NCI-H1930 (cell line): ENCODE results near the gene ZNF628.

Experiments
- DNase-seq, 2 experiments: peaks; one replicate each; lab custom pipeline; 2025; lab: John Stamatoyannopoulos, UW

ZNF628 gene

GRCh38 chr19:55465460-55466240 is 10.8 kb upstream of the ZNF628 start:
- DNase-seq: no peak

GRCh38 chr19:55466241-55466614 is 10.2 kb upstream of the ZNF628 start:
- DNase-seq: no peak

GRCh38 chr19:55467236-55468053 is 9.0 kb upstream of the ZNF628 start:
- peak in 1 of 2 experiments; percentile 58 for DNase-seq

GRCh38 chr19:55468054-55468393 is 8.4 kb upstream of the ZNF628 start:
- DNase-seq: no peak

GRCh38 chr19:55471266-55471665 is 5.2 kb upstream of the ZNF628 start:
- DNase-seq: no peak

- DNase-seq: no peak
Measured at GRCh38 chr19:55472463-55472862, 4.0 kb upstream of the ZNF628 start.

- DNase-seq: no peak
Measured at GRCh38 chr19:55473225-55474012, 3.0 kb upstream of the ZNF628 start.

GRCh38 chr19:55474269-55475265 is 1.9 kb upstream of the ZNF628 start:
- DNase-seq: no peak

GRCh38 chr19:55477905-55478304 is 1.5 kb downstream of the ZNF628 start:
- no peak for DNase-seq

- no peak for DNase-seq
Measured at GRCh38 chr19:55478364-55478763, 1.9 kb downstream of the ZNF628 start.

GRCh38 chr19:55479045-55479444 is 2.6 kb downstream of the ZNF628 start:
- no peak for DNase-seq

GRCh38 chr19:55479451-55480230 is 3.2 kb downstream of the ZNF628 start:
- DNase-seq: no peak

- DNase-seq: no peak
Measured at GRCh38 chr19:55481148-55481793, 4.9 kb downstream of the ZNF628 start.

GRCh38 chr19:55481794-55482155 is 5.4 kb downstream of the ZNF628 start:
- no peak for DNase-seq

- DNase-seq: no peak
Measured at GRCh38 chr19:55482156-55482961, 5.9 kb downstream of the ZNF628 start.

- no peak for DNase-seq
Measured at GRCh38 chr19:55482967-55483705, 6.7 kb downstream of the ZNF628 start.

- DNase-seq: no peak
Measured at GRCh38 chr19:55483706-55484592, 7.5 kb downstream of the ZNF628 start.
